ENCODE data around the gene CEP89. TPM values are rescaled to one million over a fixed set of nuclear protein-coding genes. Genes with fewer than 3 reads are reported as not detected.
"Not testable (repeated sequence)": the region's sequence is repeated elsewhere in the genome, so short reads cannot be mapped to it uniquely, and the experiment has no call there.

CEP89 gene
- total RNA-seq, 1 donor from 2014 or later, result 7.8 TPM

DNA sequence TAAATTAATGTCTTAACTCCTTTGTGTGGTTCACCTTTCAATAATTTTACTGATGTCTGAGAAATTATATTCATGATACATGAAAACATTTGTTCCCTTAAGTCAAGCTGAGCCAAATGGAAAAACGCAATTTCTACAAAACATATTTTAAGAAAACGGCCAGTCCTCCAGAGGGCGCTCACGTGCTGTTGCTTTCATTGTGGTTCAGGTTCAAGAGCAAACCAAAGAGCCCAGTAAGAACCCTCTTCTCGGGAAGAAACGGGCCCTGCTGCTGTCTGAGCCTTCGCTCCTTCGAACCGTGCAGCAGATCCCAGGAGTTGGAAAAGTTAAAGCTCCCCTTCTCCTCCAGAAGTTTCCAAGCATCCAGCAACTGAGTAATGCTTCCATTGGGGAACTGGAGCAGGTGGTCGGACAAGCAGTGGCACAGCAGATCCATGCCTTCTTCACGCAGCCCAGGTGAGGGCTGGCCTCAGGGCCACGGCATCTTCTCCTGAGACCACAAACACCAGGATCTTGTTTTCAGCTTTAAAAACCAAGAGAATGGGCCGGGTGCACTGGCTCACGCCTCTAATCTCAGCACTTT, 4.6 kb upstream of the CEP89 start:
- DNase-seq (ENCODE audit: missing footprints) (peak; percentile 88), ATAC-seq (no peak)
- intact Hi-C loops (cut with DNase I), result loop anchor here (2.0 kb wide), 1 partner anchor 142 kb away; no protein-coding TSS in a partner anchor

DNA sequence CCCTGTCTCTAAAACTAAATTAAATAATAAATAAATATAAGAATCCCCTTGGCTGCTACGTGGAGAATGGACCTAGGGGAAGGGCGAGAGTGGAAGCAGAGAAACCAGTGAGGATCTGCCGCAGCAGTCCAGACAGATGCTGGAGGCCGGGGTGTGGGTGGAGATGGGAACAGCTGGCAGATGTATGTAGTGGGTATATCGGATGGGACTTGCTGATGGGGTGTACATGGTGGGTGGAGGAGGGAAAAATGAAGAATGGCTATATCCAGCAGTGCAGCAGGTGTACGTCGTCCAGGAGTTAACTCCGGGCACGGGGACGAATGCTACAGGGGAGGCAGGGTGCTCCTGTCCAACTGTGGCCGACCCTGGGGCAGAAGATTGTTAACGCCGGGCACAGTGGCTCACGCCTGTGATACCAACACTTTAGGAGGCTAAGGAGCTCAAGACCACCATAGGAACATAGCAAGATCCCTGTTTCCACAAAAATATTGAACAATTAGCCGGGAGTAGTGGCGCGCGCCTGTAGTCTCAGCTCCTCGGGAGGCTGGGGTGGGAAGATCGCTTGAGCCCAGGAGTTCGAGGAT, 654 bp downstream of the CEP89 start:
- intact Hi-C loops (cut with DNase I), result loop anchor here (5.0 kb wide), 2 partner anchors 111 to 206 kb away; partner anchors contain the start of gene GPATCH1
- no peak for DNase-seq (ENCODE audit: missing footprints)

DNA sequence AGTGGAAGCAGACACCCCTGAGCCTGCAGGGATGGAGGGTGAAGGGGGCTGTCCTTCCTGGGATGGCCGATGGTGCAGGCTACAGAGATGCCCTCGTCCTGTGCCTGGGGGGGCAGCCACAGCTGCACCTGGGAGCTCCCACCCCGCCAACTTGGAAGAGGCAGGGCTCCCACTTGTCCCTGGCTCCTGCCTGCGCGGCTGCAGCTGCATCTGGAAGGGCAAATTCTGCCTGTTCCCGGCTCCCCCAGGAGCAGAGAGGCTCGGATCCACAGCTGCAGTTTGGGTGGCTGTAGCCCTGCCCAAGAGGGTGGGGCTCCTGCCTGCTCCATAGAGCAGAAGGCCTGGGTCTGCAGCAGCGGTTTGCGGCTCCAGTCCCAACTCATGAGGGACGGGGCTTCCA, 2.2 kb downstream of the CEP89 start:
- no peak for ATAC-seq
- intact Hi-C loops (cut with DNase I), result no loop called here
- DNase-seq (ENCODE audit: missing footprints), result no peak

More for the DNA sequence above, 654 bp downstream of the CEP89 start:
- ATAC-seq, result no peak

DNA sequence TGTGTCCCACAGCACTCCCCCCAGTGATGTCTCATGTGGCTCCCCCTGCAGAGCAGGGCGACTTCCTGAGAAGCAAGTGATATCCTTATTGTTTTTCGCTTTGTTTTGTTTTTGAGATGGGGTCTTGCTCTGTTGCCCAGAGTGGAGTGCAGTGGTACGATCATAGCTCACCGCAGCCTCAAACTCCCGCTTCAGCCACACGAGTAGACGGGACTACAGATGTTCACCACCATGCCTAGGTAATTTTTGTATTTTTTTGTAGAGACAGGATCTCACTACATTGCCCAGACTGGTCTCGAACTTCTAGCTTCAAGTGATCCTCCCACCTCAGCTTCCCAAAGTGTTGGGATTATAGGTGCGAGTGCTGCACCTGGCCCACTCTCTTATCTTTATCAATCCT, 5.0 kb downstream of the CEP89 start:
- intact Hi-C loops (cut with DNase I), result no loop called here
- DNase-seq (ENCODE audit: missing footprints), result no peak
- no peak for ATAC-seq

DNA sequence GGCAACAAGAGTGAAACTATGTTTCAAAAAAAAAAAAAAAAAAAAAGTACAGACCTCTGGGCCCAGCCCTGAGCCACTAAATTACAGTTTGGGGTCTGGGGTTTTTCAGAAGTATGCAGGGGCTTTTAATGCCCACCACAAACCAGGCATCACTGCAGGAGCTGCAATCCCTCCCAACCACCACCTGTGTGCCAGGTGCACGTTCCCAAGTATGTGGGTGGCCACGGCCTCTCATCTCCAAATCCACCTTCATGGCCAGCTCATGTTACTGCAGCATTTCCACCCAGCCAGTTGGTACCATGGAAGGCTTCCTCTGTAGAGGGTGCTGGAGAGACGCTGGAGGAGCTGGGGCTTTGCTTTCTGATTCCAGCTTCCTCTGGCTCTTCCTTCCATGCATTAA, 26.5 kb downstream of the CEP89 start:
- intact Hi-C loops (cut with DNase I), result no loop called here
- DNase-seq (ENCODE audit: missing footprints), result no peak
- ATAC-seq, result no peak

DNA sequence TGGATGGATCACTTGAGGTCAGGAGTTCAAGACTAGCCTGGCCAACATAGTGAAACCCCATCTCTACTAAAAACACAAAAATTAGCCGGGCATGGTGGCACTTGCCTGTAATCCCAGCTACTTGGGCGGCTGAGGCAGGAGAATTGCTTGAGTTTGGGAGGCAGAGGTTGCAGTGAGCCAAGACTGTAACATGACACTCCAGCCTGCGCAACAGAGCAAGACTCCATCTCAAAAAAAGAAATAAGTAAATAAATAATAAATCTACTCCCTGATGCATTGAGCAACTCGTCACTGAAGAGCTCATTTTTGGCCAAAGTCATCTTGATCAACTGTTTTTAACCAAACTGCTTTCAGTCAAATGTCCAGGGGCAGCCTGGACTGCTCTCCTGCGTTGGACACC, 30.5 kb downstream of the CEP89 start:
- ATAC-seq; DNase-seq (ENCODE audit: missing footprints); intact Hi-C loops (cut with DNase I): not testable (repeated sequence)

DNA sequence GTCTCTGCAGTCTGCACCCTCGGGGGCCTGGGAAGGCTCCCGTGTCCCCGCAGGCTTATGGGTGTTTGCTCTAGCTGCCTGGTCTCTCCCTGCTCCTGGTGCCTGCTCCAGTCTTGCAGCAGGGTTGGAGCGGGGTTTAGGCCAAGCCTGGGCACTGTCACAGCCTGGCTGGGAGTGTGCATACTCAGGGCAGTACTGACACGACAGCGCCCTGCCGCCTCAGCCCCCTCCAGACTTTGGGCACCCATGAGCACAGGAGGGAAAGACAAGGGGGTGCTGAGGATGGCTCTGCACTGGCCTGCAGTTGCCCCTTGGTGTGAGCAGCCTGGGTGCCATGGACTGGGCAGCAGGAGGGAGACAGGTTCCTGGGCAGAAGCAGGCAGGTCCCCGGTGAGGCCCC, 35.7 kb downstream of the CEP89 start:
- no peak for DNase-seq (ENCODE audit: missing footprints)
- ATAC-seq, result no peak
- intact Hi-C loops (cut with DNase I), result no loop called here

DNA sequence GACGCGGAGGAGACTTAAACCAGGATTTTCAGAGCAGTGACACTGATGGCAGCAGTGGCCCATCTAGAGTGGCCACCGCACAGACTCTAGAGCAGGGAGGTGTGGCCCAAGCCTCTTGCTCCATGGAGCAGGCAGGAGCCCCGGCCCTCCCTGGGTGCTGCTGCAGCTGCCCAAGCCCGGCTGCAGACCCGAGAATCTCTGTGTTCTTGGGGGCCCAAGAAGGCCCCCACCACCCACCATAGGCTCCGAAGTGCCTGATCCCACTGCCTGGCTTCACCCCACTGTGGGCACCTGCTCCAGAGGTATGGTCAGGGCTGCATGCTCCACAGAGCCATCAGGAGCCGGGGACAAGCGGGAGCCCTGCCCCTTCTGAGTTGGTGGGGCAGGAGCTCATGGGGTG, 36.1 kb downstream of the CEP89 start:
- DNase-seq (ENCODE audit: missing footprints) (no peak), ATAC-seq (no peak)
- intact Hi-C loops (cut with DNase I), result no loop called here

DNA sequence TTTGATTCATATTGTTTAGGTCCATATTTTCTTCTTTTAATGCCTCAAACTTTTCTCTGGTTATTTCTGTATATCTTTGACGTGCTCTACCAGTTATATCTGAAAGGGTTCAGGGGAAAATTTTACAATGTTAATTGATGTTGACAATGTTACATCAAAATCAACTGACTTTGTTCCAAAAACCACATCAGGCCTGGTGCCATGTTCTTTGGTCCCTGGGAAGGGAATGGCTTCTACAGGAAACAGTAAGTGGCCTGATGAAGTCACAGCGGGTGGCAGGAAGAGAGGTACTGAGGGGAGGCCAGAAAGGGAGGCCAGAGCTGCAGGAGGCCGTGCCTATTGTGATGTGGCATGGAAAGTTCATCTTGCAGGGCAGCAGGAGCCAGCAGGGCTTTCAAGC, 38.2 kb downstream of the CEP89 start:
- intact Hi-C loops (cut with DNase I), result no loop called here
- ATAC-seq (no peak), DNase-seq (ENCODE audit: missing footprints) (no peak)

DNA sequence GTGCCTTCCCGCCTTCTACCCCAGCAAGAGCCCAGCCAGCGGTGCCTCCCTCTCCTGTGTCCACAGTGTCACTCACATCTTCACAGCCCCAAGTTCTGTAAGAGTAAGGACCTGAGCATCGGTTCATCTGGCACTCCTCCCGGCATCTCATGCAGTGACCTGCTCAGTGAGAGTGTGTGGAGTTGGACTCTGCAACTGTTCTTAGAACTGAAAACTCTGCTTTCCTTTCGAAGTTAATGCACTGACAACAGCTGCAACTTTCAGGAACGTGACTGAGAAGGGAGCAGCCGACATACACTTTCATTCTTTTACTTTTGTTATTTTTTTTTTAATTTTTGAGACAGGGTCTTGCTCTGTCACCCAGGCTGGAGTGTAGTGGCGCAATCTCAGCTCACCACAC, 41.2 kb downstream of the CEP89 start:
- ATAC-seq, result no peak
- intact Hi-C loops (cut with DNase I), result no loop called here
- no peak for DNase-seq (ENCODE audit: missing footprints)

DNA sequence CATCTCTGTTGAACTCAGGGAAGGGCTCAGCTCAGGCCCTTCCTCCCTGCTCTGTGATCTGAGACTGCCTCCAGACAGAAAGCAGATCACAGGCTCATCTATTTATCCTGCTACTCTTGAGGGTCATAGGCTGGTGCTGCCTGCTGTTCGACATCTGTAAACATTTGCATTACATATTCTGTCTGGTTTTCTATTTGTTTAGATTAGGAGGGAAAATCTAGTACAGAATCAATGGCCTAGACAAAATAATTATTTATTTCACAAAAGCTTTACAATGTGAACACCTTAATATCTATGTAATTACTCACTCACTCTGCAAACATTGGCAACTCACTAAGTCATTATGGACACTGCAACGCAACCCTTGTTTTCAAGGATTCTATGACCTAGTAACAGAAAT, 43.0 kb downstream of the CEP89 start:
- ATAC-seq (no peak), DNase-seq (ENCODE audit: missing footprints) (no peak)
- intact Hi-C loops (cut with DNase I), result no loop called here

DNA sequence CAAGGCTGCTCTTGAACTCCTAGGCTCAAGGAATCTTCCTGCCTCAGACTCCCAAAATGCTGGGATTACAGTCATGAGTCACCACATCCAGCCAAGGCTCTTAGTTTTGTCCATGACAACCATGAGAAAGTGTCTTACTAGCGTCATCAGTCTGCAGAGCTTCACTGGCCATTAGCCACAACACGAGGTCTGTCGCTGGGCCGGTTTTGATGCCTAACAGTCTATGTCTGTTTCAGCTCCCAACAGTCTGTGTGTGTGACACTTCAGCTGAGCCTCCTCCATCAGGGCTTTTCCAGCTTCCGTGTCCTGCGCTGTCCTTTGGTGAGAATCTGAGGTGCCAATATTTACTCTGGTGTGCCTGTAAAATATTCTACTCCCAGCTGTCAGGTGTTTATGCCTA, 47.6 kb downstream of the CEP89 start:
- DNase-seq (ENCODE audit: missing footprints) (no peak), ATAC-seq (no peak)
- intact Hi-C loops (cut with DNase I), result no loop called here

DNA sequence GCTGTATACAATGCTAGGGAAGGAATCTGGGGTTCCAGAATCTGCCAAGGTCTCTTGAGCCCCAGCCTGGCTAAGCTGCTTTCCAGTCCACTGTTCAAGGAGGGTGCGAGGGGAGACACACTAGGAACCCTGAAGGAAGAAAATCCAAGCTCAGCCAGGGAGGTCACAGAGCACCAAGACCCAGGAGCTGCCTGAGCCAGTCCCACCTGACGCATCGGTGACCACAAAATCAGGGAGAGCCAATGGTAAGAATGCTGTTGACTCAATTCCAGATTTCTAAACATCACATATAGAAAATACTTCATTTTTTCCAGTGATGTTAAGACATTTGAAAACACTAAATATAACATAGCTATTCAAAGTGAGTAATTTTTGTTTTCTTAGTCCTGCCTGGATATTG, 50.1 kb downstream of the CEP89 start:
- no peak for ATAC-seq
- intact Hi-C loops (cut with DNase I), result no loop called here
- DNase-seq (ENCODE audit: missing footprints), result no peak

DNA sequence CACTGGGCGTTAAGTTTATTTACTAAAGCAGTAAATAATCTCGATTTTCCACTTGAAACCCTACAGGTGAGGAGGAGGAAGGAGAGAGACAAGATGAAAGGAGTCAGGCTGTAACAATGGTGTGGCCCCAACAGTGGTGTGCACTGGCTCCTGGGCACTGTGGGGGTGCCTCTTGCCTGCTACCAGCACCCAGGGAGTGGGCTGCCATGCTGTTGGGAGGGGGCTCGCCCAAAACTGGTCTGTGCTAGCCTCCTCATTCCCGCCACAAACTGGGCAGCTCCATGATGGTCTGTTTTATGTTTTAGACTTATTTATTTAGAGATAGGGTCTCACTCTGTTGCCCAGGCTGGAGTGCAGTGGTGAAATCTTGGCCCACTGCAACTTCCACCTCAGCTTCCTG, 52.4 kb downstream of the CEP89 start:
- intact Hi-C loops (cut with DNase I), result no loop called here
- ATAC-seq (no peak), DNase-seq (ENCODE audit: missing footprints) (no peak)

DNA sequence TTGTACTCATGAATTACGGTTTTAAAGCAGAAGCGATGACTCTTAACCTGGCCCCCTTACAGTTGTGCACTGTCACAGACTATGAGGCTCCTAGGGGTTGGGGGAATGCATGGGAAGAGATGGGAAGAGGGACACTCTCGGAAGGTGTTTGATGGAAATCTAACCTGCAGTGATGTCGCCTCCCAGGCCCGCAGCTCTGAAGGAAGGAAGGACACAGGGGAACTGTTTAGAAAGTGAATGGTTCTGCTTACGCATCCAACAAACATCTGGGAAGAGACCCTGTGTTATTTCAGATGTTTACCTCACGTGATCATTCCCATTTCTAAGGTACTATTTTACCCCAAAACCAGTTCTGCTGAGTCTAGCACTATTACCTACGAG, 54.2 kb downstream of the CEP89 start:
- DNase-seq (ENCODE audit: missing footprints) (no peak), ATAC-seq (no peak)
- intact Hi-C loops (cut with DNase I), result no loop called here

DNA sequence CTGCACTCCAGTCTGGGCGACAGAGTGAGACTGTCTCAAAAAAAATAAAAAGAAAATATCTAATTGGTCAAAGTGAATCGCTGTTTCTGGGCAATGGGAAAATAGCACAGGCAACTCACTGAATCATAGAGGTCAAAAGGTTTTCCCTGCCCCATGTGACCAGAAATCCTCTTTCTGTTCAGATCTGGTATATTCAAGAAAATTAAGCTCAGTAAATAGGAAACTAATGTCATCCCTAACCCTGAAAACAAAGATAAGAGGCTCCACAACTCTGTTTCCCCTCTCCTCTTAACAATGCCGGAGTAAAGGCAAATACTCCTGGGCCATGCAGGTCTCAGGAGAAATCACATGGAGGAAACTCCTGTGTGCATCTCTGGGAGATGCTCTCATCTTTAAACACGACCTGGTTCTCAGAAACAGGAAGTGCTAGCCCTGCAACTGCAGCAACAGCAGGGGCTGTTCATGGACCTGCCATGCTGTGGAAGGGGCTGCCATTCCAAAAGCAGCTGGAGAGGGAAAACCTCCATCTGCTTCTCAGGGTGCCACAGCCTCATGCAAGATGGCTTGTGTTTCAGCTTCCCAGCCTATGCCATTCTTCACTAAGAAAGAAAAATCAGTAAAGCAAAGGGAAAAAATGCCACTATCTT, 54.7 kb downstream of the CEP89 start:
- no peak for ATAC-seq

DNA sequence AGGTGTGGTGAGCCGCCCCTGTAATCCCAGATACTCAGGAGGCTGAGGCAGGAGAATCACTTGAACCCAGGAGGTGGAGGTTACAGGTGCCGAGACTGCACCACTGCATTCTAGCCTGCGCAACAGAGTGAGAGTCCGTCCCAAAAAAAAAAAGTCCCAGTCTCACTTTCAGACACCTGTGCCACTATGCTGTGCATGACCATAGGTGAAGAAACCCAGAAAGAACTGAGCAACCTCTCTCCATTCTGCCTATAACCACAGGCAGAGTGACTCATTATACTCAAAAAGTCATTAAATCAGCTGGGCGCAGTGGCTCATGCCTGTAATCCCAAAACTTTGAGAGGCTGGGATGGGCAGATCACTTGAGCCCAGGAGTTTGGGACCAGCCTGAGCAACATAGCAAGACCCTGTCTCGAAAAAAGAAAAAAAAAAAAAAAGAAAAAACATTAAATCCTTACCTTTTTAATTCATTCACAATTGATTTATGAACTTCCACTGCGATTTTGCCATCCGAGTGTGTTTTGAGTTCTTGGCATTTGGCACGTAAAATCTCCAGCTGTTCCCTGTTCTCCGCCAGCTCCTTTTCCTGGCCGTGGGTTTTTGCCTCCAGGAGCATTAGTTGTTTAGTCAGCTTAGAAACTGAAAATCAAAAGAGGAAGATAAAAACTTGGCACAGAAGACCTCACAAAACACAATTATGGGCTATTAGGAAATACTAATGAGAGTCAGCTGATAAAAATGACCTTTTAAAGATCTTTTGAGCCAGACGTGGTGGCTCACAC, 56.7 kb downstream of the CEP89 start:
- DNase-seq (ENCODE audit: missing footprints), result no peak
- intact Hi-C loops (cut with DNase I), result no loop called here
- no peak for ATAC-seq

More for the DNA sequence above, 54.7 kb downstream of the CEP89 start:
- no peak for DNase-seq (ENCODE audit: missing footprints)
- intact Hi-C loops (cut with DNase I), result no loop called here

DNA sequence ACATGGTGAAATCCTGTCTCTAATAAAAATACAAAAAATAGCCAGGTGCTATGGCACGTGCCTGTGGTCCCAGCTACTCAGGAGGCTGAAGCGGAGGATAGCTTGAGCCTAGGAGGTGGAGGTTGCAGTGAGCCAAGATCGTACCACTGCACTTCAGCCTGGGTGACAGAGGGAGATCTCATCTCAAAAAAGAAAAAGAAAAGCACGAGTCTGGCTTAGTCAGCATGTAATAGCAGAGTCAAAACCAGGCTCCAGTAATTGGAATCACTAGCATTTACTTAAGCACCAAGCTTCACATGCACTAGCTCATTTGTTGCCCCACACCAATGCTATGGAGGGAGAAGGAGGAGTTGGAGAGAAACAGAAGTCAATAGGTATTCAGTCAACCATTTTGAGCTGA, 60.3 kb downstream of the CEP89 start:
- intact Hi-C loops (cut with DNase I), result no loop called here
- DNase-seq (ENCODE audit: missing footprints) (no peak), ATAC-seq (no peak)

DNA sequence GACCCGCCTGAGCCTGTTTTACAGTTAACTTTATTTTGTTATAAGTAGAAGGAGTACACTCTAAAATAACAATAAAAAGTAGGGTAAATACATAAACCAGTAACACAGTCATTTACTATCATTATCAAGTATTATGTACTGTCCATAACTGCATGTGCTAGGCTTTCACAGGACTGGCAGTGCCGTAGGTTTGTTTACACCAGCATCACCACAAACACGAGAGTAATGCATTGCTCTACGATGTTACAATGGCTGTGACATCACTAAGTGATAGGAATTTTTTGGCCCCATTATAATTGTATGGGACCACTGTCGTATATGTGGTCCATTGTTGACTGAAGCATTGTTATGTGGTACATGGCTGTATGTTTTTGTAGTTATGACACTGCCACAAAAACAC, 60.9 kb downstream of the CEP89 start:
- DNase-seq (ENCODE audit: missing footprints) (no peak), ATAC-seq (no peak)
- intact Hi-C loops (cut with DNase I), result no loop called here

DNA sequence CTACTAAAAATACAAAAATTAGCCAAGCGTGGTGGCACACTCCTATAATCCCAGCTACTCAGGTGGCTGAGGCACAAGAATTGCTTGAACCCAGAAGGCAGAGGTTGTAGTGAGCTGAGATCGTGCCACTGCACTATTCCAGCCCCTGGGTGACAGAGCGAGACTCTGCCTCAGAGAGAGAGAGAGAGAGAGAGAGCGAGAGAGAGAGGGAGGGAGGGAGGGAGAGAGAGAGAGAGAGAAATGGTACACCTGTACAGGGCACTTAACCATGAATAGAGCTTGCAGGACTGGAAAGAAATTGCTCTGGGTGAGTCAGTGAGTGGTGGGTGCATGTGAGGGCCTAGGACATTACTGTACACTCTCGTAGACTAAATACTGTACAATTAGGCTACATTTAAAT, 61.7 kb downstream of the CEP89 start:
- intact Hi-C loops (cut with DNase I), result no loop called here
- no peak for ATAC-seq
- DNase-seq (ENCODE audit: missing footprints), result no peak

All from Right ventricle myocardium inferior (tissue), 1 donor.